ENCODE results near the gene GLIS2.

GRCh38 chr16:4353675-4354074, 37.8 kb downstream of the GLIS2 start:
- TF ChIP-seq CTCF (conservative IDR thresholded peaks at IDR 0.05): no peak
- no peak for TF ChIP-seq EZH2 (IDR thresholded peaks at IDR 0.05; ENCODE audit: low read depth)

All from PC-9 (cell line).